HFF-Myc (cell line): Measurements from ENCODE around the gene MALT1.

Source experiments
- DNase-seq: peaks from one replicate; pipeline ENCODE4 v3.0.0-alpha.2; 2011; ENCODE audit warnings: low read depth; ENCODE audit errors: extremely low read depth
- H3K4me3 ChIP-seq: replicated peaks from 2 replicates; pipeline ENCODE4 v1.5.1; 2011; ENCODE audit warnings: low read depth, mild to moderate bottlenecking, control low read depth, low read length
- CTCF ChIP-seq: IDR thresholded peaks from 2 replicates; pipeline ENCODE4 v1.5.1; 2012; ENCODE audit warnings: mild to moderate bottlenecking, low read depth, low read length, control low read depth; ENCODE audit errors: missing control alignments

MALT1 gene

GRCh38 chr18:58687871-58688308, 16.6 kb downstream of the MALT1 start:
- TF ChIP-seq CTCF: no peak
- DNase-seq: no peak
- H3K4me3 ChIP-seq: no peak overlapping the region

- no peak overlapping the region for H3K4me3 ChIP-seq
- no peak for TF ChIP-seq CTCF
- DNase-seq: no peak
Measured at GRCh38 chr18:58690259-58690658, 19.0 kb downstream of the MALT1 start.

- no peak for DNase-seq
- no peak for TF ChIP-seq CTCF
- no peak overlapping the region for H3K4me3 ChIP-seq
Measured at GRCh38 chr18:58691256-58691655, 20.0 kb downstream of the MALT1 start.

- H3K4me3 ChIP-seq: no peak overlapping the region
- TF ChIP-seq CTCF: no peak
- no peak for DNase-seq
Measured at GRCh38 chr18:58692422-58693185, 21.3 kb downstream of the MALT1 start.

GRCh38 chr18:58694221-58694620, 23.0 kb downstream of the MALT1 start:
- H3K4me3 ChIP-seq: no peak overlapping the region
- no peak for TF ChIP-seq CTCF

GRCh38 chr18:58694720-58695468, 23.6 kb downstream of the MALT1 start:
- DNase-seq: no peak
- TF ChIP-seq CTCF: no peak
- no peak overlapping the region for H3K4me3 ChIP-seq

More at GRCh38 chr18:58694221-58694620, 23.0 kb downstream of the MALT1 start:
- no peak for DNase-seq
